K562 (cell line): ENCODE results near the gene MAP4K5. TPM values are rescaled to one million over a fixed set of nuclear protein-coding genes. Genes with fewer than 3 reads are reported as not detected.

Source experiments
- ATAC-seq: fragments of 200-7000 bp; cut with Tn5 transposase; 3 replicates; pipeline ENCODE4 v1.9.1; 2020; ENCODE audit warnings: moderate library complexity
- BruUV-seq: library from RNA; stranded (reverse); fragments of 400-500 nt; replicated peaks from 2 replicates; lab custom pipeline; 2021; lab: Mats Ljungman, UMichigan
- CTCF ChIA-PET: fragments of 300-600 bp; formaldehyde crosslinking; extraction: SDS; loops from one replicate; lab custom pipeline; 2021; ENCODE audit warnings: low intra/inter-chr PET ratio; lab: Yijun Ruan, JAX
- POLR2A ChIA-PET: fragments of 300-600, 350-650 bp; sonication (Branson Sonifier 250); formaldehyde crosslinking; extraction: SDS; loops from one replicate; lab custom pipeline; 2021; ENCODE audit warnings: antibody characterized with exemption, inconsistent platforms; lab: Yijun Ruan, JAX
- DNase-seq, 4 experiments: peaks; one replicate each; pipeline versions ENCODE4 v3.0.0 to v3.0.0-alpha.2; 2011 to 2018; ENCODE audit warnings: low spot score in 3 of 4, mixed read lengths in 3 of 4; ENCODE audit errors: extremely low read depth in 1 of 4
- FAIRE-seq: peaks from 2 replicates; lab custom pipeline; 2011; peaks lifted over from hg19 to GRCh38; lab: Jason Lieb, UNC
- H2AFZ ChIP-seq: 2 replicates; pipeline ENCODE4 v1.6.0; 2011; ENCODE audit warnings: low read depth, low read length, control low read depth, inconsistent platforms
- H3K27ac ChIP-seq: fragments of 200-600 bp; 3 replicates; pipeline ENCODE4 v1.8.0; 2011; ENCODE audit warnings: low read depth, mild to moderate bottlenecking, control low read depth, inconsistent platforms, low read length, moderate library complexity, mixed read lengths; ENCODE audit errors: extremely low read depth
- H3K27me3 ChIP-seq, 2 experiments: fragments of 300-600 bp in 1 of 2; 2 replicates in 1 of 2; 3 replicates in 1 of 2; pipeline versions ENCODE4 v1.6.0 to v1.8.0; 2011; ENCODE audit warnings: inconsistent platforms in 2 of 2, low read length in 2 of 2, mild to moderate bottlenecking in 1 of 2, mixed read lengths in 1 of 2, moderate library complexity in 1 of 2; ENCODE audit not compliant: control insufficient read depth in 2 of 2, insufficient read depth in 2 of 2
- H3K36me3 ChIP-seq: fragments of 300-600 bp; 3 replicates; pipeline ENCODE4 v1.8.0; 2011; ENCODE audit warnings: mild to moderate bottlenecking, low read length, inconsistent platforms; ENCODE audit not compliant: control insufficient read depth, insufficient read depth
- H3K4me1 ChIP-seq, 2 experiments: fragments of 200-600 bp in 1 of 2; replicated peaks in 1 of 2; 2 replicates in 1 of 2; 3 replicates in 1 of 2; pipeline versions ENCODE4 v1.5.1 to v1.8.0; 2011; ENCODE audit warnings: inconsistent platforms in 2 of 2, low read length in 2 of 2, mild to moderate bottlenecking in 1 of 2, mixed read lengths in 1 of 2, moderate library complexity in 1 of 2; ENCODE audit not compliant: control insufficient read depth in 2 of 2, insufficient read depth in 2 of 2
- H3K4me2 ChIP-seq: 2 replicates; pipeline ENCODE4 v1.6.1; 2011; ENCODE audit warnings: low read length, control low read depth, inconsistent platforms, mixed read lengths; ENCODE audit not compliant: insufficient read depth
- H3K4me3 ChIP-seq: fragments of 200-600 bp; sonication (generic), shearing (Covaris generic); 2 replicates; pipeline ENCODE4 v1.5.1; 2016; ENCODE audit warnings: control low read depth, inconsistent platforms
- H3K79me2 ChIP-seq: fragments of 200-600 bp; 3 replicates; pipeline ENCODE4 v1.8.0; 2011; ENCODE audit warnings: low read length, inconsistent platforms; ENCODE audit not compliant: control insufficient read depth, insufficient read depth
- H3K9ac ChIP-seq, 2 experiments: 2 replicates each; pipeline versions ENCODE4 v1.6.0 to v1.6.1; 2011; ENCODE audit warnings: low read depth in 2 of 2, low read length in 2 of 2, control low read depth in 1 of 2, inconsistent platforms in 1 of 2, mild to moderate bottlenecking in 1 of 2, mixed read lengths in 1 of 2; ENCODE audit not compliant: insufficient read depth in 1 of 2
- H3K9me1 ChIP-seq: one replicate; pipeline ENCODE4 v1.6.0; 2011; ENCODE audit warnings: inconsistent platforms, mild to moderate bottlenecking, low read length, moderate library complexity; ENCODE audit not compliant: control insufficient read depth, insufficient read depth
- H3K9me3 ChIP-seq: replicated peaks from 2 replicates; pipeline ENCODE4 v1.5.1; 2011; ENCODE audit warnings: low read depth, low read length, inconsistent platforms; ENCODE audit not compliant: control insufficient read depth, insufficient read depth
- H4K20me1 ChIP-seq: replicated peaks from 2 replicates; pipeline ENCODE4 v1.6.1; 2011; ENCODE audit warnings: low read length, inconsistent platforms, mixed read lengths; ENCODE audit not compliant: control insufficient read depth, insufficient read depth
- CREB3 ChIP-seq: fragments of 450-650 bp; conservative IDR thresholded peaks from 2 replicates; pipeline ENCODE4 v1.6.1; 2016; ENCODE audit warnings: missing genetic modification characterization, low read depth, mild to moderate bottlenecking, missing compliant biosample characterization, moderate library complexity
- RFX1 ChIP-seq: fragments of 450-650 bp; IDR thresholded peaks from 2 replicates; pipeline ENCODE4 v1.6.1; 2016; ENCODE audit warnings: mild to moderate bottlenecking, moderate library complexity
- THRA ChIP-seq: fragments of 450-650 bp; IDR thresholded peaks from 2 replicates; pipeline ENCODE4 v1.6.1; 2017; ENCODE audit warnings: mild to moderate bottlenecking, moderate library complexity
- WGBS: fragments of 100-300 bp; shearing (Covaris generic); methylation state at CpG from one replicate; pipeline ENCODE4 v1.1.6; 2016; ENCODE audit warnings: low coverage, mixed read lengths; ENCODE audit not compliant: insufficient coverage; ENCODE audit errors: missing lambda C conversion rate; 5-methylcytosine and 5-hydroxymethylcytosine counted together
- in situ Hi-C: fragments of 300-500 bp; cut with MboI; formaldehyde crosslinking; loops from 4 replicates; pipeline ENCODE4 v1.15.0; 2018; ENCODE audit warnings: inconsistent platforms, mixed read lengths
- intact Hi-C: fragments of 100-400 bp; cut with micrococcal nuclease; formaldehyde crosslinking; loops from 2 replicates; pipeline ENCODE4 v1.14.2; 2022
- polyA plus RNA-seq, 8 experiments: library from polyadenylated mRNA; depleted of rRNA in 4 of 8; stranded (reverse) in 5 of 8; unstranded in 3 of 8; fragments of >200 nt; fragmentation: Nextera tagmentation in 2 of 8; fragmentation: Illumina TruSeq in 1 of 8; extraction: Ambion mirVana in 2 of 8; extraction: Trizol in 1 of 8; gene quantifications; 2 replicates each; pipeline versions ENCODE4 v1.2.1 to v1.2.3, GENCODE V29; 2011 to 2014; ENCODE audit warnings: inconsistent platforms in 1 of 8, missing spikeins in 1 of 8
- total RNA-seq, 7 experiments: library from RNA; depleted of rRNA in 6 of 7; stranded (reverse); fragments of >200 nt in 6 of 7; fragmentation: Illumina TruSeq in 2 of 7; extraction: Trizol in 2 of 7; gene quantifications; 2 replicates each; pipeline versions ENCODE4 v1.2.1 to v1.2.3, GENCODE V29; 2011 to 2021; ENCODE audit warnings: low replicate concordance in 1 of 7
- TF ChIP-seq, protein P1 (sequence below): fragments of 250-450 bp; sonication (Bioruptor Pico); IDR thresholded peaks from 2 replicates; pipeline ENCODE4 v1.8.0; 2022; ENCODE audit warnings: inconsistent platforms, mild to moderate bottlenecking, moderate library complexity, borderline replicate concordance

MAP4K5 gene
- total and polyA plus RNA-seq, 9 of the 15 experiments (the other 6 are each of a cell fraction or from before 2014, with no cell fraction given), result 5.9 to 29.4 (median 18.0) TPM

- DNase-seq, result no peak
- in situ Hi-C loops, result no loop called here
- intact Hi-C loops, result no loop called here
- H2AFZ ChIP-seq, result no peak overlapping the region
- peak; percentile 22; the same call in 1 of the 2 replicates for TF ChIP-seq RFX1
- TF ChIP-seq CREB3, result no peak
- TF ChIP-seq THRA, result no peak
- TF ChIP-seq, protein P1, sequence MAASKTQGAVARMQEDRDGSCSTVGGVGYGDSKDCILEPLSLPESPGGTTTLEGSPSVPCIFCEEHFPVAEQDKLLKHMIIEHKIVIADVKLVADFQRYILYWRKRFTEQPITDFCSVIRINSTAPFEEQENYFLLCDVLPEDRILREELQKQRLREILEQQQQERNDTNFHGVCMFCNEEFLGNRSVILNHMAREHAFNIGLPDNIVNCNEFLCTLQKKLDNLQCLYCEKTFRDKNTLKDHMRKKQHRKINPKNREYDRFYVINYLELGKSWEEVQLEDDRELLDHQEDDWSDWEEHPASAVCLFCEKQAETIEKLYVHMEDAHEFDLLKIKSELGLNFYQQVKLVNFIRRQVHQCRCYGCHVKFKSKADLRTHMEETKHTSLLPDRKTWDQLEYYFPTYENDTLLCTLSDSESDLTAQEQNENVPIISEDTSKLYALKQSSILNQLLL, result no peak
- no peak for FAIRE-seq
- no peaks in the 10 kb centered on the region for H3K4me1 ChIP-seq
- H3K27ac ChIP-seq, result no peak overlapping the region
- no peak overlapping the region for H3K9ac ChIP-seq
- H3K36me3 ChIP-seq, result peaks cover 61% of the 10 kb centered on the region; the same call in 2 of the 3 replicates
- no peaks in the 10 kb centered on the region for H3K79me2 ChIP-seq
- BruUV-seq, result no TSS peak
- H3K9me1 ChIP-seq, result no peaks in the 10 kb centered on the region
- no peak for ATAC-seq
- H3K9me3 ChIP-seq, result peaks cover 2% of the 10 kb centered on the region; the same call in 1 of the 2 replicates
- WGBS, result 53% methylated on average over 2 of the region's 3 CpGs
- CTCF ChIA-PET, result interaction anchor here (0.7 kb wide), 1 partner anchor 141 kb away, joined by 3 read pairs; the partner anchor contains the start of gene L2HGDH
- H3K4me2 ChIP-seq, result no peak overlapping the region
- no peak overlapping the region for H3K4me3 ChIP-seq
- no peaks in the 10 kb centered on the region for H3K27me3 ChIP-seq
- POLR2A ChIA-PET, result no interaction called here
- H4K20me1 ChIP-seq, result no peaks in the 10 kb centered on the region
These were observed 79.2 kb downstream of the MAP4K5 start for GRCh38 chr14:50452979-50453705.
